A549 (cell line): Measurements from ENCODE around the gene CCDC126. TPM values are rescaled to one million over a fixed set of nuclear protein-coding genes. Genes with fewer than 3 reads are reported as not detected.
"Not testable (repeated sequence)": the region's sequence is repeated elsewhere in the genome, so short reads cannot be mapped to it uniquely, and the experiment has no call there.

Experiments
- ATAC-seq, 2 experiments: fragments of 200-7000 bp in 1 of 2; fragments of >200 bp in 1 of 2; cut with Nextera tagmentation in 1 of 2; cut with Tn5 transposase in 1 of 2; 3 replicates each; pipeline versions ENCODE4 v1.8.0 to v1.9.1; 2018 to 2020; ENCODE audit warnings: mild to moderate bottlenecking in 1 of 2, moderate library complexity in 1 of 2
- CTCF ChIA-PET: fragments of 300-600 bp; sonication (Branson Sonifier 250); formaldehyde crosslinking; extraction: SDS; loops from one replicate; lab custom pipeline; 2021; ENCODE audit warnings: antibody characterized with exemption, inconsistent platforms; lab: Yijun Ruan, JAX
- POLR2A ChIA-PET: fragments of 350-600 bp; formaldehyde crosslinking; extraction: SDS; loops from one replicate; lab custom pipeline; 2021; ENCODE audit warnings: antibody characterized with exemption, inconsistent platforms; lab: Yijun Ruan, JAX
- DNase-seq, 2 experiments: peaks; one replicate each; pipeline versions ENCODE4 v3.0.0 to v3.0.0-alpha.2; 2011 to 2016; ENCODE audit warnings: low read depth in 1 of 2, low spot score in 1 of 2
- FAIRE-seq: peaks from 2 replicates; lab custom pipeline; 2011; peaks lifted over from hg19 to GRCh38; lab: Jason Lieb, UNC
- H3K27ac ChIP-seq, 2 experiments: fragments of >200 bp; sonication (Bioruptor Twin); formaldehyde crosslinking; 3 replicates each; pipeline ENCODE4 v1.5.1; 2016 to 2017
- H3K4me1 ChIP-seq: fragments of >200 bp; sonication (Bioruptor Twin); formaldehyde crosslinking; 3 replicates; pipeline ENCODE4 v1.6.1; 2016
- H3K4me2 ChIP-seq: fragments of >200 bp; sonication (Bioruptor Twin); formaldehyde crosslinking; 3 replicates; pipeline ENCODE4 v1.6.1; 2016
- H3K4me3 ChIP-seq: fragments of >200 bp; sonication (Bioruptor Twin); formaldehyde crosslinking; 3 replicates; pipeline ENCODE4 v1.5.1; 2016
- H3K9me3 ChIP-seq: fragments of >200 bp; sonication (Bioruptor Twin); formaldehyde crosslinking; 3 replicates; pipeline ENCODE4 v1.6.1; 2016
- CBX2 ChIP-seq: fragments of 200-600 bp; sonication (generic); IDR thresholded peaks from 2 replicates; pipeline ENCODE4 v1.6.1; 2016; ENCODE audit warnings: low read depth, mild to moderate bottlenecking, borderline replicate concordance
- CHD2 ChIP-seq: fragments of 150-350 bp; IDR thresholded peaks from 2 replicates; pipeline ENCODE4 v1.6.1; 2014; ENCODE audit warnings: low read length; ENCODE audit not compliant: partially characterized antibody
- EP300 ChIP-seq, 2 experiments: fragments of >200 bp; sonication (Bioruptor Twin); formaldehyde crosslinking; IDR thresholded peaks; 2 replicates in 1 of 2; 3 replicates in 1 of 2; pipeline ENCODE4 v1.6.1; 2016 to 2017
- ESRRA ChIP-seq: fragments of 150-350 bp; IDR thresholded peaks from 2 replicates; pipeline ENCODE4 v1.6.1; 2014; ENCODE audit warnings: mild to moderate bottlenecking, low read length, borderline replicate concordance
- FOXS1 ChIP-seq: fragments of 250-450 bp; sonication (Bioruptor Pico); IDR thresholded peaks from 2 replicates; pipeline ENCODE4 v1.5.0; 2020; ENCODE audit warnings: mild to moderate bottlenecking, moderate library complexity
- JUNB ChIP-seq: fragments of >200 bp; sonication (Bioruptor Twin); formaldehyde crosslinking; IDR thresholded peaks from 2 replicates; pipeline ENCODE4 v1.6.1; 2016
- REST ChIP-seq: fragments of 200-600 bp; sonication (generic); IDR thresholded peaks from 2 replicates; pipeline ENCODE4 v1.6.1; 2016; ENCODE audit warnings: antibody characterized with exemption, mild to moderate bottlenecking, moderate library complexity
- RFX5 ChIP-seq: fragments of 450-650 bp; IDR thresholded peaks from 2 replicates; pipeline ENCODE4 v1.7.1; 2014; ENCODE audit warnings: antibody characterized with exemption, mild to moderate bottlenecking, moderate library complexity
- RNF2 ChIP-seq: fragments of 200-600 bp; sonication (generic); IDR thresholded peaks from 2 replicates; pipeline ENCODE4 v1.6.1; 2016; ENCODE audit warnings: low read depth, mild to moderate bottlenecking, antibody characterized with exemption, moderate library complexity, borderline replicate concordance
- SMC3 ChIP-seq: fragments of >200 bp; sonication (Bioruptor Twin); formaldehyde crosslinking; IDR thresholded peaks from 3 replicates; pipeline ENCODE4 v1.6.1; 2018; ENCODE audit warnings: inconsistent platforms
- SREBF2 ChIP-seq: fragments of 450-650 bp; IDR thresholded peaks from 2 replicates; pipeline ENCODE4 v1.6.1; 2014; ENCODE audit warnings: mild to moderate bottlenecking, moderate library complexity
- USF2 ChIP-seq: fragments of 450-650 bp; IDR thresholded peaks from 2 replicates; pipeline ENCODE4 v1.6.1; 2014; ENCODE audit warnings: antibody characterized with exemption
- ZC3H11A ChIP-seq: fragments of 450-650 bp; IDR thresholded peaks from 2 replicates; pipeline ENCODE4 v1.6.1; 2014; ENCODE audit warnings: antibody characterized with exemption, mild to moderate bottlenecking
- ZFP36 ChIP-seq: fragments of 450-650 bp; IDR thresholded peaks from 2 replicates; pipeline ENCODE4 v1.6.1; 2014; ENCODE audit warnings: borderline replicate concordance; ENCODE audit not compliant: partially characterized antibody
- WGBS: methylation state at CpG from one replicate; pipeline ENCODE4 v1.1.6; 2017; ENCODE audit errors: missing lambda C conversion rate; 5-methylcytosine and 5-hydroxymethylcytosine counted together
- polyA plus RNA-seq, 4 experiments: library from polyadenylated mRNA; depleted of rRNA in 3 of 4; stranded (reverse); fragments of >200 nt; fragmentation: RNase III in 1 of 4; extraction: RNeasy Plus Mini Kit Qiagen cat#74134 plus additional on column Dnase treatment in 1 of 4; gene quantifications; 2 replicates in 3 of 4; 3 replicates in 1 of 4; pipeline ENCODE4 v1.2.3, GENCODE V29; 2011 to 2017
- TF ChIP-seq, protein P1 (sequence below): fragments of >200 bp; sonication (Bioruptor Twin); formaldehyde crosslinking; IDR thresholded peaks from 3 replicates; pipeline ENCODE4 v1.6.1; 2016
- TF ChIP-seq, protein P2 (sequence below): fragments of 250-450 bp; sonication (Bioruptor Pico); IDR thresholded peaks from 2 replicates; pipeline ENCODE4 v1.5.0; 2020; ENCODE audit warnings: low read depth, mild to moderate bottlenecking, moderate library complexity
- TF ChIP-seq, protein P3 (sequence below): IDR thresholded peaks from 2 replicates; pipeline ENCODE4 v1.6.1; 2012; ENCODE audit warnings: low read depth, borderline replicate concordance
- TF ChIP-seq, protein P4 (sequence below): fragments of 150-350 bp; IDR thresholded peaks from 2 replicates; pipeline ENCODE4 v1.6.1; 2014; ENCODE audit warnings: low read depth, mild to moderate bottlenecking, low read length
- TF ChIP-seq, protein P5 (sequence below): fragments of >200 bp; sonication (Bioruptor Twin); formaldehyde crosslinking; IDR thresholded peaks from 3 replicates; pipeline ENCODE4 v1.5.1; 2016

CCDC126 gene
- polyA plus RNA-seq, 2 of the 4 experiments (the other 2 are of a cell fraction), result 6.2 to 10.1 TPM

GRCh38 chr7:23581975-23582374 is 15.2 kb upstream of the CCDC126 start:
- CTCF ChIA-PET, result interaction anchor here (0.6 to 2.8 kb wide), 3 partner anchors 12 to 35 kb away, joined by 4 to 15 read pairs (median 5); no protein-coding TSS in a partner anchor
- FAIRE-seq, DNase-seq, H3K4me1 ChIP-seq, H3K9me3 ChIP-seq, ATAC-seq, H3K4me2 ChIP-seq, H3K27ac ChIP-seq, H3K4me3 ChIP-seq, POLR2A ChIA-PET: not testable (repeated sequence)
- WGBS, result 80% methylated on average over 1 of the region's 1 CpG

GRCh38 chr7:23585304-23585703 is 11.9 kb upstream of the CCDC126 start:
- CTCF ChIA-PET, result interaction anchor here (1.1 to 1.9 kb wide), 3 partner anchors 12 to 112 kb away, joined by 3 to 8 read pairs (median 4); partner anchors contain the start of gene CCDC126
- H3K4me1 ChIP-seq, ATAC-seq, H3K27ac ChIP-seq, POLR2A ChIA-PET, DNase-seq, H3K4me2 ChIP-seq, H3K9me3 ChIP-seq, FAIRE-seq, H3K4me3 ChIP-seq: not testable (repeated sequence)
- 83% methylated on average over 10 of the region's 10 CpGs for WGBS

GRCh38 chr7:23586159-23586558 is 11.0 kb upstream of the CCDC126 start:
- Histone ChIP-seq H3K4me3 (no peak overlapping the region), H3K4me1 (no peaks in the 10 kb centered on the region), H3K4me2 (no peak overlapping the region), H3K9me3 (no peaks in the 10 kb centered on the region), H3K27ac (no peak overlapping the region)
- DNase-seq, result no peak
- FAIRE-seq, result no peak
- WGBS, result 79% methylated on average over 27 of the region's 34 CpGs
- ChIA-PET CTCF (interaction anchor here (1.2 to 1.9 kb wide), 2 partner anchors 11 to 16 kb away, joined by 4 to 8 read pairs; partner anchors contain the start of gene CCDC126), POLR2A (no interaction called here)
- no peak for ATAC-seq
- TF ChIP-seq REST (no peak), ZC3H11A (no peak), RNF2 (no peak), FOXS1 (CRISPR knock-in tag) (no peak), SMC3 (no peak), CBX2 (no peak), ZFP36 (no peak), CHD2 (no peak), EP300 (IDR thresholded peaks at IDR 0.05) (no peak), SREBF2 (no peak), ESRRA (no peak), JUNB (no peak), RFX5 (no peak), USF2 (no peak)
- TF ChIP-seq, protein P1, sequence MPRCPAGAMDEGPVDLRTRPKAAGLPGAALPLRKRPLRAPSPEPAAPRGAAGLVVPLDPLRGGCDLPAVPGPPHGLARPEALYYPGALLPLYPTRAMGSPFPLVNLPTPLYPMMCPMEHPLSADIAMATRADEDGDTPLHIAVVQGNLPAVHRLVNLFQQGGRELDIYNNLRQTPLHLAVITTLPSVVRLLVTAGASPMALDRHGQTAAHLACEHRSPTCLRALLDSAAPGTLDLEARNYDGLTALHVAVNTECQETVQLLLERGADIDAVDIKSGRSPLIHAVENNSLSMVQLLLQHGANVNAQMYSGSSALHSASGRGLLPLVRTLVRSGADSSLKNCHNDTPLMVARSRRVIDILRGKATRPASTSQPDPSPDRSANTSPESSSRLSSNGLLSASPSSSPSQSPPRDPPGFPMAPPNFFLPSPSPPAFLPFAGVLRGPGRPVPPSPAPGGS, result no peak
- TF ChIP-seq, protein P2, sequence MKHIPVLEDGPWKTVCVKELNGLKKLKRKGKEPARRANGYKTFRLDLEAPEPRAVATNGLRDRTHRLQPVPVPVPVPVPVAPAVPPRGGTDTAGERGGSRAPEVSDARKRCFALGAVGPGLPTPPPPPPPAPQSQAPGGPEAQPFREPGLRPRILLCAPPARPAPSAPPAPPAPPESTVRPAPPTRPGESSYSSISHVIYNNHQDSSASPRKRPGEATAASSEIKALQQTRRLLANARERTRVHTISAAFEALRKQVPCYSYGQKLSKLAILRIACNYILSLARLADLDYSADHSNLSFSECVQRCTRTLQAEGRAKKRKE (CRISPR knock-in tag), result no peak
- TF ChIP-seq, protein P3, sequence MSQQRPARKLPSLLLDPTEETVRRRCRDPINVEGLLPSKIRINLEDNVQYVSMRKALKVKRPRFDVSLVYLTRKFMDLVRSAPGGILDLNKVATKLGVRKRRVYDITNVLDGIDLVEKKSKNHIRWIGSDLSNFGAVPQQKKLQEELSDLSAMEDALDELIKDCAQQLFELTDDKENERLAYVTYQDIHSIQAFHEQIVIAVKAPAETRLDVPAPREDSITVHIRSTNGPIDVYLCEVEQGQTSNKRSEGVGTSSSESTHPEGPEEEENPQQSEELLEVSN, result no peak
- TF ChIP-seq, protein P4, sequence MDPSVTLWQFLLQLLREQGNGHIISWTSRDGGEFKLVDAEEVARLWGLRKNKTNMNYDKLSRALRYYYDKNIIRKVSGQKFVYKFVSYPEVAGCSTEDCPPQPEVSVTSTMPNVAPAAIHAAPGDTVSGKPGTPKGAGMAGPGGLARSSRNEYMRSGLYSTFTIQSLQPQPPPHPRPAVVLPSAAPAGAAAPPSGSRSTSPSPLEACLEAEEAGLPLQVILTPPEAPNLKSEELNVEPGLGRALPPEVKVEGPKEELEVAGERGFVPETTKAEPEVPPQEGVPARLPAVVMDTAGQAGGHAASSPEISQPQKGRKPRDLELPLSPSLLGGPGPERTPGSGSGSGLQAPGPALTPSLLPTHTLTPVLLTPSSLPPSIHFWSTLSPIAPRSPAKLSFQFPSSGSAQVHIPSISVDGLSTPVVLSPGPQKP, result no peak
- TF ChIP-seq, protein P5, sequence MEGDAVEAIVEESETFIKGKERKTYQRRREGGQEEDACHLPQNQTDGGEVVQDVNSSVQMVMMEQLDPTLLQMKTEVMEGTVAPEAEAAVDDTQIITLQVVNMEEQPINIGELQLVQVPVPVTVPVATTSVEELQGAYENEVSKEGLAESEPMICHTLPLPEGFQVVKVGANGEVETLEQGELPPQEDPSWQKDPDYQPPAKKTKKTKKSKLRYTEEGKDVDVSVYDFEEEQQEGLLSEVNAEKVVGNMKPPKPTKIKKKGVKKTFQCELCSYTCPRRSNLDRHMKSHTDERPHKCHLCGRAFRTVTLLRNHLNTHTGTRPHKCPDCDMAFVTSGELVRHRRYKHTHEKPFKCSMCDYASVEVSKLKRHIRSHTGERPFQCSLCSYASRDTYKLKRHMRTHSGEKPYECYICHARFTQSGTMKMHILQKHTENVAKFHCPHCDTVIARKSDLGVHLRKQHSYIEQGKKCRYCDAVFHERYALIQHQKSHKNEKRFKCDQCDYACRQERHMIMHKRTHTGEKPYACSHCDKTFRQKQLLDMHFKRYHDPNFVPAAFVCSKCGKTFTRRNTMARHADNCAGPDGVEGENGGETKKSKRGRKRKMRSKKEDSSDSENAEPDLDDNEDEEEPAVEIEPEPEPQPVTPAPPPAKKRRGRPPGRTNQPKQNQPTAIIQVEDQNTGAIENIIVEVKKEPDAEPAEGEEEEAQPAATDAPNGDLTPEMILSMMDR, result no peak
